HG03045 (cell line): Measurements from ENCODE around the gene PPP1CB.
"Not testable (repeated sequence)": the region's sequence is repeated elsewhere in the genome, so short reads cannot be mapped to it uniquely, and the experiment has no call there.

ENCODE experiments used
- ATAC-seq: cut with Tn5 transposase; IDR thresholded peaks from one replicate; pipeline ENCODE4 v1.9.1; 2021; ENCODE audit warnings: mild to moderate bottlenecking, moderate library complexity; ENCODE audit not compliant: unreplicated experiment

PPP1CB gene

GRCh38 chr2:28742619-28743018, 9.0 kb upstream of the PPP1CB start:
- ATAC-seq: not testable (repeated sequence)

GRCh38 chr2:28745225-28745624, 6.4 kb upstream of the PPP1CB start:
- no peak for ATAC-seq

GRCh38 chr2:28745876-28746275, 5.8 kb upstream of the PPP1CB start:
- no peak for ATAC-seq

- ATAC-seq: no peak
These were observed 5.1 kb upstream of the PPP1CB start for GRCh38 chr2:28746429-28747111.

- ATAC-seq: no peak
These were observed 3.9 kb upstream of the PPP1CB start for GRCh38 chr2:28747714-28748113.

- ATAC-seq: no peak
These were observed 3.5 kb upstream of the PPP1CB start for GRCh38 chr2:28748176-28748575.

DNA sequence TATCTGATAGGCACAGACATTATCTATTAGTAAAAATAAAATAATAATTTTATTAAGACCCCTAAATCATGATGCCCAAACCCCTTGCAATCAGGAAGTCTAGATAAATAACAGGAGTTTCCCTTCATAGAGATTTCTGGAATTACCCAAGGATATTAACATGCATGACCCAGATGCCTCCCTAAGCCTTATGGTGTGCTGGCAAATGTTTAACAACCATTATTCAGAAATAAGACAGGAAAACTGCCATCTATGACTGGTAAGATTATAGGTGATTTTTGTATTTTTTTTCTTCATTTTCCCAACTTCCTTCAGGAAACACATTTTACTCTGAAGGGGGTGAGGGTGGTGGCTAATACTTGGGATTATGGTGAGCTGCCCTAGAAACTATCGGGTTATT, 2.7 kb upstream of the PPP1CB start:
- no peak for ATAC-seq

GRCh38 chr2:28749526-28749925, 2.1 kb upstream of the PPP1CB start:
- ATAC-seq: no peak

- ATAC-seq: no peak
These were observed 1.0 kb upstream of the PPP1CB start for GRCh38 chr2:28750316-28751251.

DNA sequence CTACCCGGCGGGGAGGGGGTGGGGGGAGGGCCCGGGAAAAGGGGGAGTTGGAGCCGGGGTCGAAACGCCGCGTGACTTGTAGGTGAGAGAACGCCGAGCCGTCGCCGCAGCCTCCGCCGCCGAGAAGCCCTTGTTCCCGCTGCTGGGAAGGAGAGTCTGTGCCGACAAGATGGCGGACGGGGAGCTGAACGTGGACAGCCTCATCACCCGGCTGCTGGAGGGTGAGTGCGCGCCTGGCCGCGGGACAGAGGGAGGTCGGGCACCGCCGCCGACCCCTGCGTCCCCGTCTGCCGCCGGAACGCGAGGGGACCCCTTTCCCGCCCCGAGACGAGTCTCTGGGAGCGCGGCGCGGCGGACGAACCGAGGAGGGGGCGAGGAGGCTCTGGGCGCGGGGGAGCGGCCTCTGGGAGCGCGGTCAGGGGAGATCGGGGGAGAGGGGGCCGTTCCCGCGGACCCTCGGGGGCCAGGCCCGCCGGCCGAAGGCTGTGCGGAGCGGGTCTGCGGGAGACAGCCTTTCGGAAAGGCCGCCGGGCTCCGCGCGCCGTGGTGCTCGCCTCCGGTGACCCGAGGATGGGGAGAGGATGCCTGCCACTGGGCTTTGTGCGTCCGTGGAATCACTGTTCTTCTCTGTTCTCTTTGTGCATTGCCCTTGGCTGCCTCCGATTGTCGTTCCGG, 463 bp downstream of the PPP1CB start:
- peak; percentile 34 for ATAC-seq

- no peak for ATAC-seq
These were observed 1.2 kb downstream of the PPP1CB start for GRCh38 chr2:28752631-28753376.

- ATAC-seq: no peak
These were observed 2.7 kb downstream of the PPP1CB start for GRCh38 chr2:28754321-28754720.

DNA sequence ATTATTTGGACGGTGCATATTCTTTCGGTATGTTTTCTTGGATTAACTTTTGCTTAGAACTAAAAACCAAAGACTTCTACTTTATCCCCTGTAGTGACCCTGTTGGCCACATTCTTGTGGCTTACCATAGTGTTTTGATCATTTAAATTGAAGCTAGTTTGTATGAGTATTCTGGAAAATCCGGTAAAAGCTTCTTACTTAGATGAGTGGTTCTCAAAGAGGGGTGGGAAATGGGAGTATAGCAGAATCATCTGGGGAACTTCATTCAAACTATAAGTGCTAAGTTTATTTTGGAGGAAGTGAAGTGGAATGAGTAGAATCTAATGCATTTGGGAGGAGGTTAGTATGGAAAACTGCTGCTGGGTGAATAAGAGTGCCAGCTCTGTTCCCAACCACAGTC, 3.8 kb downstream of the PPP1CB start:
- no peak for ATAC-seq

DNA sequence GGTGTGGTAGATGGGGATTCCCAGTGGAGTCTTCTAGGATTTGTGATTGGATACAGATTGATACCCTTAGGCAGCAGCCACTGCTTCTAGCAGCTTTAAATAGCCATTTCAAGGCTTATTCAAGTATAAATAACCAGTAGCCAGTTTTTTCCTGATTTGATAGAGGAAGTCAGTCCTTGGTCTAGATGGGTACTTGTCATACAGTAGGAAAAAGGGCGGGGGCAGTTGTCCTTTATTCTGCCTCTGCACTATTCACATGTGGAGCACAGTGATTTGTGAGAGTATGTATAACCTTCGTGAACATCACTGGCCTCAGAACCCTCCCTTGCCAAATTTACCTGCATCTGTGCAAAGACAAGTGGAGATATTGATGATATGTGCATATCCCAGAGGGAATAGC, 6.8 kb downstream of the PPP1CB start:
- ATAC-seq: no peak

DNA sequence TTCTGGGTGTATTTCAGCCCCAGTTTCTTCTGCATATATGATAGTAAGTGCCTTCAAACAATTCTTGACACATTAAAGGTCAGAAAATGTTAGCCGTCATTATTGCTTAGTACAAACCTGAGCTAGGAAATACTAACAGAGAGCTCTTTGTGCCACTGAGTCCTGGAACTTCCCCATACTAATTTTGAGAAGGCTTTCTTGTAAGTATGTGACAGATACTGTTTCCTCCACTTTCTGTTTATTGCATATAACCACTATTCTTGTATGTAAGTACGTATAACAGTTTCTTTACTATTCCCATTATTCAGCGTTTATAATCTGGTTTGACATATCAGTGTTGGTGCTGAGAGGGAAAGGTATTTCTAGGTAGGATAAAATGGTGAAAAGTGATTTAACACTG, 9.8 kb downstream of the PPP1CB start:
- no peak for ATAC-seq

DNA sequence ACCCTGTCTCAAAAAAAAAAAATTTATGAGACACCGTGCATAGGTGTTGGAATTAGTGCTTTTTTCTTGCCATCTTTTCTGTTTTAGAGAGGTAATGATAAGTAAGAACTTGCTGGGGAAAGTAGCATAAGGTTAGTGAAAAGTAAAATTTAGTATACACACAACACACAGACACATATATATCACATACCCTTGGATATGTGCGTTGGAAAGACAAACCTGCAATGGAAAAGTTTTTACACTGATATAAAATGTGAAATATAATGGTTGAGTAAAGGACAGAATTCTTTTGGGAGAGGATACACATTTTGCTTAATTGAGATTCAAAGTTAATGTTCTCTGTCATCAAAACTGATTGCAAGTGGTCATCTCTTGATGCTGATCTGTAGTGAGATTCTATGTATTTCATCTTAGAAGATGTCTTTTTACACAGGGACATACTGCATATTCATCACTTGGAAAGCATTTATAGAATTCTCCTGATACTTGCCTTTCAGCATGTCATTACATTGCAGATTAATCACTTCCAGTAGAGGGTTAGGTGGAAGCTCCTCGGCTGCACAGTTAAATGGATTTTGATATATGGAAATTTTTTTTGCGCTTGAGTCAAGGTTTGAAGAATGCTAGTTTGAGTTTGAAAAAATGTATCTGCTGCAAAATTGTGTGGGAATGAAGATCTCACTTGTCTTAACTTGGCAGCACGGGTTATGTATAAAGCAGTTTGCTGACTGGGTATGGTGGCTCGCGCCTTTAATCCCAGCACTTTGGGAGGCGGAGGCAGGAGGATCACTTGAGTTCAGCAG, 13.5 kb downstream of the PPP1CB start:
- no peak for ATAC-seq

GRCh38 chr2:28766070-28766469, 14.4 kb downstream of the PPP1CB start:
- no peak for ATAC-seq

DNA sequence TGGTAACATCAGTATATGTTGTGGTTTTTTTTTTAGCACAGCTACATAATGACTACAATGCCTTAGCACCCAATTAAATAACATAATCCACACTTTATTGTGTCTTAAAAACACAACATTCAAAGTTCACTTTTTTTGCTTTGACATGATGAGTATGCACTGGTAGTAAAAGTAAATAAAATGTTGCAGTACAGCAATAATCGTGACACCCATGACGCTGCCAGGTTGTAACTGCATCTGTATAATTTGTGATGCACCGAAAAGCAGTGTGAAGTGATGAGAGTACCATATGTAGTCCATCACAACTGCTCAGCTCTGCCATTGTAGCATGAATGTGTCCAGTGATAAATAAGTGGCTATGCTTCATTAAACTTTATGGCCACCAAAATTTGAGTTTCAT, 15.7 kb downstream of the PPP1CB start:
- no peak for ATAC-seq

DNA sequence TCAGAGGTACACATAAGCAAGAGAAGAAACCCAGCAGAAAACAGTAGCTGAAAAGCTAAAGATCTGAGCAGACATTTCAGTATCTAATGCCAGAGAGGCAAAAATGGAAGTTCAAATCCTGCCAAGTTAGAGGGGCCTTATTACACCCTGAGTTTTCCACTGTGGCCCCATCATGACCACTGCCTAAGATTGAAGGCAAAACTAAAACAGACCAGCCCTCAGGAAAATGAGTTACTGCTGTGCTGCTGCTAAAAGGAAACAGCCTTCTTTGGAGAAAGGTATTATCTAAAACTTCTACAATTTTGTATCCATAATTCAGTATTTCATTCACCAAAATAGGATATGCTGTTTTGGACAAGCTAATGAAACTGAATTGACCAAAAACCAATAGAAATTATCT, 16.8 kb downstream of the PPP1CB start:
- no peak for ATAC-seq

DNA sequence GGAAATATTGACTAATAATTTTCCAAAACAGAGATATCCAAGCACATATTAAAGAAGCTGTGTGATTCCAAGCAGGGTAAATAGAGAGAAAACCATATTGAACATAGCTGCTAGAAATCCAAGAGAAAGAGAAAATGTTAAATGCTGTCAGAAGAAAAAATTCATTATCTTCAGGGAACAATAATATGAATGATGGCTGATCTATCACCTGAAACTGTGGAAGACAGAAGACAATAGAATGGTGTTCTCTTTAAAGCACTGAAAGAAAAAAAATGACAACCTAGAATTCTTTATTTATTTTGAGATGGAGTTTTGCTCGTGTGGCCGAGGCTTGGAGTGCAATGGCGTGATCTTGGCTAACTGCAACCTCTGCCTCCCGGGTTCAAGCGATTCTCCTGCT, 17.3 kb downstream of the PPP1CB start:
- ATAC-seq: no peak
